ENCODE measurements around the gene PIP5K1C. TPM values are rescaled to one million over a fixed set of nuclear protein-coding genes. Genes with fewer than 3 reads are reported as not detected.

Gene PIP5K1C
- total and polyA plus RNA-seq, 10 of the 15 experiments (the other 5 are each of a cell fraction or from before 2014, with no cell fraction given), result 0.39 to 19.6 (median 5.3) TPM

- ChIA-PET POLR2A (interaction anchor here (0.6 kb wide), 1 partner anchor 336 kb away, joined by 5 read pairs; no protein-coding TSS in a partner anchor), CTCF (interaction anchor here (0.6 to 1.2 kb wide), 4 partner anchors 9 to 408 kb away, joined by 3 to 5 read pairs (median 3); partner anchors contain the start of gene TJP3), RAD21 (ENCODE audit: unreplicated experiment) (interaction anchor here (0.6 kb wide), 1 partner anchor 650 kb away, joined by 3 read pairs; the partner anchor contains the start of gene MPND), SMC1A (ENCODE audit: uncharacterized antibody, unreplicated experiment) (no interaction called here)
- intact Hi-C loops (cut with micrococcal nuclease; ENCODE audit: unreplicated experiment), result no loop called here
- ATAC-seq (no peak), DNase-seq (ENCODE audit: low read depth, low spot score) (no peak), FAIRE-seq (no peak)
- peaks cover 3% of the 10 kb centered on the region for H3K4me1 ChIP-seq (ENCODE audit: control insufficient read depth, insufficient read depth, low read length)
- H2AFZ ChIP-seq (ENCODE audit: control insufficient read depth, low read depth, low read length), result no peak overlapping the region
- H3K9me3 ChIP-seq (replicated peaks; ENCODE audit: control insufficient read depth, insufficient read depth, low read length), result no peaks in the 10 kb centered on the region; the same call in 2 of the 3 replicates
- no peak overlapping the region for H3K27ac ChIP-seq (ENCODE audit: control insufficient read depth, insufficient read depth)
- no peak overlapping the region for H3K4me3 ChIP-seq
- WGBS (ENCODE audit: insufficient coverage, insufficient replicate concordance, low lambda C conversion rate, missing lambda C conversion rate), result 91% methylated on average over 27 of the region's 34 CpGs
- no peak overlapping the region for H3K4me2 ChIP-seq (ENCODE audit: control insufficient read depth, insufficient read depth)
- TF ChIP-seq ASH2L (IDR thresholded peaks at IDR 0.05; ENCODE audit: borderline replicate concordance, low read depth), result no peak
- TF ChIP-seq MTA2 (IDR thresholded peaks at IDR 0.05; ENCODE audit: low read depth), result no peak
- TF ChIP-seq SMAD5 (IDR thresholded peaks at IDR 0.05; ENCODE audit: low read depth), result no peak
- TF ChIP-seq SREBF1 (IDR thresholded peaks at IDR 0.05; ENCODE audit: low read length), result no peak
- no peak for TF ChIP-seq CBFB (IDR thresholded peaks at IDR 0.05; ENCODE audit: low read depth)
- TF ChIP-seq STAT1 (conservative IDR thresholded peaks at IDR 0.05), result no peak
- TF ChIP-seq KAT2A (conservative IDR thresholded peaks at IDR 0.05; ENCODE audit: control insufficient read depth, low read depth, low read length), result no peak
- TF ChIP-seq CREM (IDR thresholded peaks at IDR 0.05; ENCODE audit: low read depth), result no peak
- H3K27me3 ChIP-seq (replicated peaks in 1 of 2; ENCODE audit: control insufficient read depth in 2 of 2, insufficient read depth in 2 of 2, low read length in 1 of 2), result no peaks in the 10 kb centered on the region
- no peaks in the 10 kb centered on the region for H4K20me1 ChIP-seq (ENCODE audit: control insufficient read depth, insufficient read depth)
- no peaks in the 10 kb centered on the region; a peak in 1 of 4 replicates for H3K36me3 ChIP-seq (ENCODE audit: control insufficient read depth in 2 of 2, insufficient read depth in 2 of 2, low read length in 1 of 2)
- H3K79me2 ChIP-seq (ENCODE audit: control insufficient read depth, insufficient read depth, low read length), result peaks cover 21% of the 10 kb centered on the region
- in situ Hi-C loops (cut with MboI), result no loop called here
- BruUV-seq (replicated peaks), result no TSS peak
- H3K9ac ChIP-seq (ENCODE audit: control insufficient read depth, insufficient read depth, low read length), result no peak overlapping the region
Observed at GRCh38 chr19:3693025-3693925, 7.0 kb downstream of the PIP5K1C start.
